Astrocyte of the cerebellum (primary cell): Measurements from ENCODE around the gene CSGALNACT2.

Source experiments
- DNase-seq: peaks from one replicate; pipeline ENCODE4 v3.0.0-alpha.2; 2011; ENCODE audit warnings: low read depth
- H3K4me3 ChIP-seq: 2 replicates; pipeline ENCODE4 v1.5.1; 2011; ENCODE audit warnings: mild to moderate bottlenecking, low read depth, low read length, moderate library complexity
- in situ Hi-C: cut with HindIII; loops from 2 replicates; pipeline ENCODE4 v1.10.0; 2017; ENCODE audit warnings: low sequenced_read_pairs
- TF ChIP-seq, protein P1 (sequence below): IDR thresholded peaks from 2 replicates; pipeline ENCODE4 v1.5.1; 2012; ENCODE audit warnings: low read length, low read depth, moderate library complexity, mild to moderate bottlenecking; ENCODE audit errors: missing control alignments

CSGALNACT2 gene

DNA sequence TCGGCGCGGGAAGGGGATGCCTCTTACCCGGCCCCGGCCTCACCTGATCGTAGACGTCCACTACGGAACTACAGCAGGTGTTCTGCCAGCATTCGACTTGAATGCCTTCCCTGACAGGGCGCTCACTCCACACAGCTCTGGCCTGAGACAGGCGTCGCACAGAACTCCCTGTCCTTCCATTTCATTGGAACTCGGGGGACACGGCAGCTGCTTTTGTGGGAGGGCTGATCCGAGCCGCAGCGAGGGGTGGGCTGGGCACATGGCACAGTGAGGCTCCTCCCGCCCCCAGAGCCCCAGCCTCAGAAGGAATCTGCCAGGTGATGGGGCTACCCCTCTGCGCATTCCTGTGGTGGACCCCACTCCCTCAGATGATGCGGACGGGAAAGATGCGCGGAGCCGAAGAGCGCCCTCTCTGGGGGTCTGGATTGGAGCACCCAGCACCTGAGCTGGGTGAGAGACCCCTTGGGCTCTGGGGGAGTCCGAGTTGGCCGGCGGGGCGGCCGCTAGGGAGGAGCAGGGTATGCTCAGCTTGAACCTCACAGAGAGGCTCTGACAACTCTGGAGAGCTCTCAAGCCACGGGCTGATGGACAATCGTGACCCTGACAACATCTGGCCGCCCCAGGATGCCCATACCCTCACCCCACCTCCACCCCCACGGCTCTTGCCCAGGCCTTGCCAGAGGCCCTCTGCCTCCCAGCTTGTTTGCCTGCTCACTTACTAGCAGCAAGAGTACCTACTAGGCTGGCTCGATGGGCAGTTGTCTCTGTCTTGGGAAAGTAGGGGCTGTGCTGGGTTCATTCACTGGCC, 92.1 kb downstream of the CSGALNACT2 start:
- no peak for DNase-seq
- in situ Hi-C loops = no loop called here
- TF ChIP-seq, protein P1, sequence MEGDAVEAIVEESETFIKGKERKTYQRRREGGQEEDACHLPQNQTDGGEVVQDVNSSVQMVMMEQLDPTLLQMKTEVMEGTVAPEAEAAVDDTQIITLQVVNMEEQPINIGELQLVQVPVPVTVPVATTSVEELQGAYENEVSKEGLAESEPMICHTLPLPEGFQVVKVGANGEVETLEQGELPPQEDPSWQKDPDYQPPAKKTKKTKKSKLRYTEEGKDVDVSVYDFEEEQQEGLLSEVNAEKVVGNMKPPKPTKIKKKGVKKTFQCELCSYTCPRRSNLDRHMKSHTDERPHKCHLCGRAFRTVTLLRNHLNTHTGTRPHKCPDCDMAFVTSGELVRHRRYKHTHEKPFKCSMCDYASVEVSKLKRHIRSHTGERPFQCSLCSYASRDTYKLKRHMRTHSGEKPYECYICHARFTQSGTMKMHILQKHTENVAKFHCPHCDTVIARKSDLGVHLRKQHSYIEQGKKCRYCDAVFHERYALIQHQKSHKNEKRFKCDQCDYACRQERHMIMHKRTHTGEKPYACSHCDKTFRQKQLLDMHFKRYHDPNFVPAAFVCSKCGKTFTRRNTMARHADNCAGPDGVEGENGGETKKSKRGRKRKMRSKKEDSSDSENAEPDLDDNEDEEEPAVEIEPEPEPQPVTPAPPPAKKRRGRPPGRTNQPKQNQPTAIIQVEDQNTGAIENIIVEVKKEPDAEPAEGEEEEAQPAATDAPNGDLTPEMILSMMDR = no peak
- no peak overlapping the region for H3K4me3 ChIP-seq

DNA sequence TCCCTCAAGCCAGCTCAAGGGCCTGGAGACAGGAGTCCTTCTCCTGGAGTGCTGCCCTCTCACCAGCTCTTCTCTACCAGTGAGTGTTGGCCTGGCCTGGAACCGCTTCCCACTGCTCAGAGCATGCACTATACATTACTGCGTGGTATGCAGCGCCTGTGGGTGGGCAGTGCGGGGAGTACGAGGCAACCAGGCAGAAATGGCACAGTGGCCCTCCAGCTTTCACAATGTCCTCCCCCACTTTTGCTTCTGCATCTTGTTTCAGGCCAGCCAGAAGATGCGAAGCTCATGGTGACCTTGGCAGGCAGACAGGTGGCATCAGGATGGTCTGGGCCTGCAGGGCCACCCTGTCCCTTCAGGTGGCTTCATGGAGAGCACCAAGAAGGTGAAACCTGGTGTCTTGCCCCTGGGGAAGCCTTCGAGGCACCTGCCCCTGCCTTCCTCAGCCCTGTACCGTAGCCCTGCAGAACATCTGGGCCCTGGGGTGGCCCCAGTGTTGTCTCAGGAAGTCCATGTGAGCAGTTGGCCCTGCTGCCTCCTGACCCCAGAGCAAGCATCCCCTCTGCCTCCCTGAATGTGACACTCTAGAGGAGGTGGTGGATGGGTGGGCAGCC, 92.8 kb downstream of the CSGALNACT2 start:
- no peak for DNase-seq
- in situ Hi-C loops = no loop called here

DNA sequence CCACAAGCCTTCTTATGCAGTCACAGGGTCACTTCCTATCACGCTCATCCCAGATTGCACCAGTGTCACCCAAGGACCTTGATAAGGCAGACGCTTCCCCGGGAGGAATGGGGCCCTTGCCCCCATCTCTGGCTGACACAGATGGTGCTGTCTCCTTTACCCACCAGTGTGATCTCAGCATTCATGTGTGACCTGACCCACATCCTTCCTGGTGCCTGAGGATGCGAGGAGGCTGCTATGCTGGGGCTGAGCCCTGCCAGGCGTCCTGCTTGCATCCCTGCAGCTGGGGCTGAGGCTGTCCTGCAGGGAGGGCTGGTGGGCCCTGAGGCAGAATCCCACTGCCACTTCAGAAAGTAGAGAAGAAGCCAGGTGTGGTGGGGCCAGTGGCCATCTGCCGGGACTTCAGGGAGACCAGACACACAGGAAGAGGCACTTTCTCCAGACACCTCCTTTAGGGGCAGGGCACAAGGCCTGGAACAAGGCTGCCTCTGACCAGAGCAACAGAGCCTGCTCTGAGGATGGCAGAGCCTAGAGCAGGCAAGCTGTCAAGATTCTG, 93.4 kb downstream of the CSGALNACT2 start:
- TF ChIP-seq, protein P1 = no peak
- DNase-seq = no peak
- in situ Hi-C loops = no loop called here
- H3K4me3 ChIP-seq = no peak overlapping the region

More for the DNA sequence above, 92.8 kb downstream of the CSGALNACT2 start:
- TF ChIP-seq, protein P1 = no peak
- H3K4me3 ChIP-seq = no peak overlapping the region

DNA sequence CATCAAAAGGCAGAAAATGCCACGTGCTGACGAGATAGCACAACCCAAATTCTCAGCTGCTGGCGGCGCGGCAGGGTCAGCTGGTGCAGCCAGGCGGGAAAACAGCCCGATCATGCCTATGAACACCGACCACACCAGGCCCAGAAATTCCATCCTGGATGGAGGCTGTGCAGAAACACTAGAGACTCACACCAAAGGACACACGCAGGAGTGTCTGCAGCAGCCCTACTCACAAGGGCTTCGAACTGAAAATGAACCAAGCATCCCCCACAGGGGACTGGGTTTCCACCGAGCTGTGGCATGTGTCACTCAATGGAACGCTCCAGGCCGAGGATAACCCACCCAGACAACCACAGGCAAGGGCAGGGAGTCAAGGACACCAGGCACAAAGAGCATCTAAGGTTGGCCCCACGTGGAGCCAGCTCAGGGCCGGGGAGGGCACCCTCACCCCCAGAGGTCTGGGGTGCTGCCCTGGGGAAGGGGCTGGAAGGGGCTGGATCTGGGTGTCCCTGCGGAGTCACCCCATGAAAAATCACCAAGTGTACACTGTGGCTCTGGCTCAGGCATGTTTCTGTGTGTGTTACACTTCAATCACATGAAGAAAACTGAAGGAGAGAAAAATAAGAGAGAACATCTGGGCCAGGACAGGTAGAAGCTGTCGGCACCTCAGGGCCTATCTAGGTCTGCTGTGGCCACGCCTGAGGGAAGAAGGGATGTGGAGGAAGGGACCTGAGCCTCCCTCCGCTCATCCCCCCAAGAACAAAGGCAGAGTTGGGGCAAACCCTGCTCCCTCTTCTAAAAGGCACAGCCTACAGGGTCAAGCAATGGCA, 95.6 kb downstream of the CSGALNACT2 start:
- DNase-seq = no peak
- no peak overlapping the region for H3K4me3 ChIP-seq
- in situ Hi-C loops = no loop called here
- TF ChIP-seq, protein P1 = no peak

DNA sequence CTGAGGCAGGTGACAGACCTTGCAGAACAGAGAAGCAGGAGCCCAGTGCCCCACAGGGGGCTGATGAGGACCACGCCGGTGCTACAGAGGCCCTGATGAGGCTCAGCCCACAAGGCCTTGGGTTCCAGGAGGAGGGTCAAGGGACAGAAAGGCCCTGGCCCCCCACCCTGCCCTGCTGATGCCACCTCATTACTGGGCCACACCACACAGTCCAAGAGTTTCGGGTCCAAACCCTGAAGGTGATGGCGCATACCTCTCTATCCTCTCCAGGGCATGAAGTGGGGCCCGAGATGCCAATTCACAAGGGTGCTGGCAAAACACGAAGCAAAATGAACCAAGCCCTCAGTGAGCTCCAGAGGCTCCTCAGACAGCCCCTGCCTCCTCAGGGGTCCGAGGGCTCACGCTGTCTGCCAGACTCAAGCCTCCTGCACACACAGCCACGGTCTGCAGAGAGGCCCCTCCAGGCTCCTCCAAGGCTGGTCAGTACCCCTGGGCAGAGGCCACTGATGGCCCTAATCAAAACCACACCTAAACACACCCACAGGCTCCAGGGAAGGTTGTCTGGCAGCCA, 96.3 kb downstream of the CSGALNACT2 start:
- TF ChIP-seq, protein P1 = no peak
- in situ Hi-C loops = no loop called here
- no peak overlapping the region for H3K4me3 ChIP-seq
- DNase-seq = no peak
